Myocyte (in vitro differentiated cells): ENCODE data around the gene NOTCH3. TPM values are rescaled to one million over a fixed set of nuclear protein-coding genes. Genes with fewer than 3 reads are reported as not detected.
A peak's percentile ranks its signal among the peaks of the same experiment; 100 is the strongest.

ENCODE experiments used
- DNase-seq: peaks from one replicate; pipeline ENCODE4 v3.0.0-alpha.2; 2012; ENCODE audit warnings: low read depth
- polyA plus RNA-seq: library from polyadenylated mRNA; unstranded; fragments of >200 nt; gene quantifications from one replicate; pipeline ENCODE4 v1.2.1, GENCODE V29; 2012; ENCODE audit warnings: missing spikeins
- total RNA-seq: library from RNA; depleted of rRNA; stranded (reverse); fragments of >200 nt; gene quantifications from 2 replicates; pipeline ENCODE4 v1.2.3, GENCODE V29; 2014

Gene NOTCH3
- 76.1 and 159 TPM in 2 replicates for total RNA-seq
- 29.4 TPM for polyA plus RNA-seq

DNA sequence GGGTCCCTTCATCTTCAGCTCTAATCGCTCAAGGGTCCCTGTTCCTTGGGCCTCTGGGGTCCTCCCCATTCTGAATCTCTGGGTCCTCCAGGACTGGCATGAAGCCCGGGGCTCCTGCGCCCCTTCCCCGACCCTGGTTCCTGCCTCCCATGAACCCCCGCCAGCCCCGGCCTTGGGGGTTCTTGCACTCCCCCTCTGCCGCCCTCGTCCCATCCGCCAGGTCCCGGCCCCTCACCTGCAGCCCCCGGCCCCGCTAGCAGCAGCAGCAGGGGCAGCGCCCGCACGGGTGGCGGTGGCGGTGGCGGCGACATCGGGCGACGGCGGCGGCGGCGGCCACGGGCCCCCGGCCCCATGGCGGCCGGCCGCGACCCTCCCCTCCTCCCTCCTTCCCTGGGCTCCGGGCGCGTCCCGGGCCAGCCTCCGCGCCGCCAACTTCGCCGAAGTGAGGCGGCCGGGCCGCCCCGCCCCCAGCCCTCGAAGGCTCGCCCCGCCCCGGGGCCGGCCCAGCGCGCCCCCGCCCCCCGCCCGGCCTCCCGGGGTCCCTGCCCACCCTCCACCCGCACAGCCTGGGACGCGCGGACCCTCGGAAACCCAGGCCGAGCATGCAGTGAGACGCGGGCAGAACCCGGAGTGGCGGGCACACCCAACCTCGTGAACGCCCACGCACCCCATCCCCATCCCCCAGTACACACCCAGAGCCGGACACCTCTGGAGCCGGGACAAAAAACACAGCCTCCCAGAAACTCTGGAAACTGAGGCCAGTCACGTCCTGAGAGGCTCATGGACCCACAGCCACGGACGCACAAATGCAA lies at the start of gene NOTCH3:
NOTCH3 (minus strand) TSS at position 443 of the 812 bp plus-strand sequence; CDS start at position 353, 90 bp downstream.
- DNase-seq = peak; percentile 25

DNA sequence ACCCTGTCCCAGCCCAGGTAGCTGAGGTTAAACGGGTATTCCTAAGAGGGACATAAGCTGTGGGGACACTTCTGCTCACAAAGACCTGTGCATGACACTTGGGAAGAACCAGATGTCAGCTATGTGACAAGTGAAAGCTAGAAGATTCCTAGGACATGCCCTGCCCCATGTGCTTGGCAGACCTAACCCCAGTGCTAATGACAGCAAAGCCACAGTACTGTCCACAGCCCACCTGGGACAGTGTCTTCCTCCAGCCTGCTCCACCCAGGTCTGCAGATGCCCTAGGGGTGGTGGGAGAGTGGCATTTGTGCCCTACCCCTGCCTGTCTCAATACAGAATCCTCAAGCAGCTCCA lies 49.8 kb upstream of the NOTCH3 start:
- peak; percentile 54 for DNase-seq

DNA sequence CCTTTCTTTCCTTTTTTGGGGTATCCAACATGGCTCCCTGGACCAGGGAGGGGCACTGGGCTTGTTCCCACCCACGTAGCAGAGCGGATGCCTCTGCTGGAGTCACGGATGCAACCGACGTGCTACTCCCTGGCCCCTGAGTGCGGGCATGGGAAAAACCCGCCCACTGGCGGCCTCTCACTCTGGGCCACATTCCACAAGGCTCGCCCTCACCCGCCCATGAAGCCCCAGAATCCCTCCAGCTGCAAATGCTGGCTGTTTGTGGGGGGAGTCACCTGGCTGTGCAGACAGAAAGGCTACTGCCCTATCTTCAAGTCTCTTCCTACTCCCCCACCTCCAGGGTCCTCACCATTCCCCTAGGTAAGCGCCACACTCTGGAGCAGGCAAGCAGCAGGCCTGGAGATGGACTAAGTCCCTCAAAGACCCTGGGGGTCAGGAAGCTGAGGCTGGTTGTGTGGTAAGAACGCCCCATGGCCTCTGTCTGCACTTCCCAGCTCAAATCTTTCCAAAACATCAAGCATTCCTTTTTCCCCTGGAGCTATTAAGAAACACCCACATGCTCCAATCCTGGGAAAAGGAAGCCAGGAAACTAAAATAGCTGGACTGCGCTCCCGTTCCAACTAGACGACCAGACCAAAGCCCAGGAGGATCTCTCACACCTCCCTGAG lies 49.3 kb upstream of the NOTCH3 start:
- peak; percentile 92 for DNase-seq

DNA sequence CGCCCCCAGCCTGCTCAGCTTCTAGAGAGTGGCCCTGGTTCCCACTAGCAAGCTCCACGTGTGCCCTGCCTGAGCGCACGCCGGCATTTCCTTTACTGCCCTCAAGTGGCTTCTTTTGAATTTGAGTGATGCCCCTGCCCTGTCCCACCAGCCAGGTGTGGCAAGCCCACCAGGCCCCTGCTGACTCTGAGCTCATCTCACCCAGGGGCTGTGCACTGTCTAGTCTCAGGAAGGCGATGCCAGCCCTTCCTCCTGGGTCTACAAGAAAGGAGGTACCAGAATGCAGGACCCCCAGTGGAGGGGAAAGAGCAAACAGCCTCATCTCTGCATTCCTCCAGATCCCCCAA lies 48.7 kb upstream of the NOTCH3 start:
- DNase-seq = no peak

DNA sequence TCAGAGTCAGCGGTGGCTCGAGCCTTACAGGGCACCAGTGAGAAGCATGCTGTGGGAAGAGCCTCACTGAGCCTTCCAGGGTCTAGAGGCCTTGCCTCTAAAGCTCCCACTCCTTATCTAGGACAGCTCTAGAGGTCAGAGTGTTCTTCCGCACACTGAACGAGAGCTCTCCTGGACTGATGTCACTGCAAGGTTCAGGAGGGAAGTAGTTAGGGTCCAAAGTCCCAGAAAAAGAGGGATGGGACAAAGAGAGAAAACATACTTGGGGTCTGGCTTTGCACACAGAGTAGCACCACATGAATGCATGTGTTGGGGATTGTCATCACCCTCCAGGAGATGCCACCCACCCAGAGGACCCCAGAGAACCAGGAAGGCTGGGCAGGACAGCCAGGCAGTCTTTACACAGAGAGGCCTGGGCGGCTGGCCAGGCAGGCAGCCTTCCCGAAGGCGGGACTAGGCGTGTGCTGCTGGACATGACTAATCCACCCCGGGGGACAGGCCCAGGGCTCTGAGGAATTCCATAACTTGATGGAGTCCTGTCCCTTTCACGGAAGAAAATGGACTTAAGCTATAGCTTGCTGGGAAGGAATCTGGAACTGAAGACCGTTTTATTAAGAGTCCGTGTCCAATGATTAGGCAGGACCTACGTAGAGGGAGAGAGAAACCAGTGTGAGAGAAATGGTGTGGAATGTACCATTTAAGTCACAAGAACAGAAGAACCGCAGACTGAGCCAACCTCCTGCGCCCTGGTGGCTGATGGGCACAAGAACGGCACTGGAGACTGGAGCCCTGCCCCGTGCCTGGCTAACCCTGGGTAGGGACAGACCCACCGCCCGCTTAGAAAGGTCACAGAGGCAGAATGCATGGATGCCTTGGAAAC lies 48.1 kb upstream of the NOTCH3 start:
- peak; percentile 88 for DNase-seq

DNA sequence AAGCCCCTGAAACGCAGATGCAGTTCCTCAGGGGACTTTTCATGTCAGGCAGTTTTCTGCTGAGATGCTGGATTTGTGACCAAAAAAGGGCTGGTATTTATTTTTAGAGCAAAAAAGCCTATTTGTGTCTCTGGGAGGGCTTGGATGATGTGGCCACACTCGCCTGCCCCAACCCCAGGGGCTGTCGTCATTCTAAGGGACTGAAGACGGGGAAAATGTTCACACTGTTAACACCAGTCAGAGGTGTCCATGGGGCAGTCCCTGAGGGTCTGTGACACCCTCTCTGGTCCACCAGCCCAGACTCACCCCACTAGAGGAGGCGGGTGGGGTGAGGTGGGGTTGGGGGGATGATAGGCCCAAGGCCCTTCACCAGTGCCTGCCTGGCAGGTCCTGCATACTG lies 47.3 kb upstream of the NOTCH3 start:
- DNase-seq = no peak

DNA sequence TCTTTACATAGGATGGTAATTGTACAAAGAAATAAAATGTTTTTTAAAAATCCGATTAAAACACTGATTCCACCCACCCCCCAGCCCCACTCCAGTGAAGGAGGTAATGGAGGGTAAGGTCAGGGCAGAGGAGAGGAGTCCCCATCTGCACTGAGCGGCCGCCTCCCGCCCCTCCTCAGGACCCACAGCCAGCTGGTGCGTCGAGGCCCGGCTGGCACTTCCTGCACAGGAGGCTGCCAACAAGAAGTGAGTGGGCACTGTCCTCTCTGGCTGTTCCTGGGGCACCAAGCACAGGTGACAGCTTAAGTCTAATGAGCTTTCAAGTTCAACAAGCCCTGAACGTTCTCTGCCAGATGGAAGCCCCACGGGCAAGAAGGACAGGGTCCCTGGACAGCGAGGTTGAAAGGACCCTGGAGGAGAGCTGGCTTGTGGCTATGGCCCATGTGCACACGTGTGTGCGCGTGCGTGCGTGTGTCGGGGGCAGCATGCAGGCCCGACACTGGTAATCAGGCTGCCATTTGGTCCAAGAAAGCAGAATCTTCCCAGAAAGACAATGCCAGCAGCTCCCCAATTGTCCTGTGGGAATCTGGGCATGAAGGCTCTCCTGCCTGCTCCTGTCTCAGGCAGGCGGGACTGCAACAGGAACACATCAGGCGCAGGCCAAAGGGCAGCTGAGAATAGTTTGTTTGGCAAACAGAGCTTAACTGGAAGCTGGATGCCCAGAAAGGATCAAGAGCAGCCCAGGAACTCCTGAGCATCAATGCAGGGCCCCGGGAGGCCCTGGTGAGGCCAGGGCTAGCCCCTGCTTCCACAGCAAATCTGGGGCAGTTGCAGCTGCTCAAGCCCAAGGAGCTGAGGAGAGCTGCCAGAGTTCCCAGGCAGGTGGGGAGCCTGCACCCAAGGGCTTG lies 46.6 kb upstream of the NOTCH3 start:
- peak; percentile 49 for DNase-seq

DNA sequence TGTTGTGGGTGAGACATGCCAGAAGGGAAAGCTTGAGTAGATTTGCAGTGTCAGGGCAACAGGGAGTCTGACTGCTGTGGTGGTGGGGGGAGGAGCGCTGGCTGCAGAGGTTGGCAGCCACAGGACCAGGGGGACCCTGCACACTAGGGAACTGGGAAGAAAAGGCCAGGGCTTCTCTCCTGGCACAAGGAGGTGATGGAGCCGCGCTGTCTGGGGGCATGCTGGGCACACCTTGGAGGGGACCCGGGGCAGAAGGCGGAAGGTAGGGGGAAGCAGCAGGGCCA lies 45.3 kb upstream of the NOTCH3 start:
- DNase-seq = no peak

DNA sequence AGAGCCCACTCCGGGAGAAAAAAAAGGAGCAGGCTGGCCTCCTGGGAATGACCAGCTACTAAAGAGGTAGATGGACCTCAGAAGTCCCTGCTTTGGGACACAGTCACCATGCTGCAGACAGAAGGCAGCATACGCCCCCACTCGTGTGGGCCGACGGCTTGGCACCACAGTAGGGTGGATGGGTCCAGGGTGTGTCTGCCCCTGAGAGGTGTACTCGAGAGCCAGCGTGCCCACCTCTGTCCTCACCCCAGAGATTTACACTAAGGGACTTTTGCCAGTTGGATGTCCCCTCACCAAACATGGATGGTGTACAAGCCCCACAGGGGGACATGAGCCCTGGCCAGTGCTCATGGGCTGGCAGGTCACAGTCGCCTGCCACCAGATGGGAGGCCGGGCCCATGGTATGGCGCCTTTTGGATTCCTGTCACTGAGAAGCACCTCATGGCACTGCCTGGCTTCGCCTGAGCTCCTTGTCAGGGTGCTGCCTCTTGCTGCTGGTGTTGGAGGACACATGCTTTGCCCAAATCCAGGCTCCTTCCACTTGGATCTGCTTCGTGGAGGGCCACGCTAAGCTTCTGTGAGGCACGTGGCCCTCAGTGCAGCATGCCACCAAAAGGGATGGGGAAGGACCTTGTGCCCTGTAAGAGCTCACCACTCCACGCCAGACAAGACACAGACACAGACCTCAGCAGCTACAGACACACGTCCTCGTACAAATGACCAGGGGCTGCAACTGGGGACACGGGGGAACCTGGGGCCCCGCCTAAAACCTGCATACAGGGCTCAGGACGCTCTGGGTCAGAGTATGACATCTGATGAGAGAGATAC lies 44.8 kb upstream of the NOTCH3 start:
- no peak for DNase-seq

DNA sequence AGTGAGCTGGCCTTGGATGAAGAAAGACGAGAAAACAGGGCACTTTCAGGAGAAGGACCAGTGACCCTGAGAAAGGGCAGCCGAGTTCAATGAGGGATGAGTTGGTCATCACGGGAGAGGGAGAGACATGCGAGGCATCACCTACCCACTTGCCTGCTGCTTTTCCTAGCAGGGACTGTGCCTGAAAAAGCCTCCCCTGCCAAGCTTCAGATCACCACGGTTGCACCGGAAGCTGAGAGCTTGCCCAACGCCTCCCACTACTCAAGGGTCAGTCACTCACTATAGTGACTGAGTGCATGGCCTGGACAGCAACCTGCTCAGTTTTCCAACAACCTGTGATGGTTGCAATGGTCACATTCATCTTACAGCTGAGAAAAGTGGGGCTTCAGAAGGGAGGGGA lies 44.0 kb upstream of the NOTCH3 start:
- DNase-seq = no peak

DNA sequence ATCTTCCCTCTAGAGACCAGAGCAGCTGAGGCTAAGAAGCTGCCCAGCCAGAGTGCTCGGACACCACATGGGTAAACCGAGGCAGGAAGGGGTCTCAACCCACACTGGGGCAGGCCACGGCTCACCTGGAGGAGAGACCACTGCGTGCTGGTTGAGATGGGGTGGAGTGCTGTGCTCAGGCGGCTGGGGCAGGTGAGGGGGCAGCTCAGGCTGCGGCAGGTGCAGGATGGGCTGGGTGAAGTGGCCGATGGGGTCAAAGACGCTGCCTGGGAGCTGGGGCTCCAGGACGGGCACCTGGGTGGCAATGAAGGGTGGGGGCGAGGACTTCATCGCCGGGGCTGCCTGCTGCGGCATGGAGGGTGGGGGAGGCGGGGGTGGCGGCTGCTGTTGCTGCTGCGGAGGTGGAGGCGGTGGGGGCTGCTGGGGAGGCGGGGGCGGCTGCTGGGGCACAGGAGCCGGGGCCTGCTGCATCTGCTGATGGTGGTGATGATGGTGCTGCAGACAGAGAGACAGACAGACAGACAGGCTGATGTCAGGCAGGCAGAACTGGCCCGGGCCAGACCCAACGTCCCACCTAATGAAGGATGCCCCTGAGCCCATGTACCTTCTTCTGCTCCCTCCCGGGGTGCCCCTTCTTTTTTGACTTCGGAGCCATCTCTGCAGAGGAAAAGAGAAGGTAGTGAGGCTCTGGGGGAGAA lies 43.5 kb upstream of the NOTCH3 start:
- no peak for DNase-seq

DNA sequence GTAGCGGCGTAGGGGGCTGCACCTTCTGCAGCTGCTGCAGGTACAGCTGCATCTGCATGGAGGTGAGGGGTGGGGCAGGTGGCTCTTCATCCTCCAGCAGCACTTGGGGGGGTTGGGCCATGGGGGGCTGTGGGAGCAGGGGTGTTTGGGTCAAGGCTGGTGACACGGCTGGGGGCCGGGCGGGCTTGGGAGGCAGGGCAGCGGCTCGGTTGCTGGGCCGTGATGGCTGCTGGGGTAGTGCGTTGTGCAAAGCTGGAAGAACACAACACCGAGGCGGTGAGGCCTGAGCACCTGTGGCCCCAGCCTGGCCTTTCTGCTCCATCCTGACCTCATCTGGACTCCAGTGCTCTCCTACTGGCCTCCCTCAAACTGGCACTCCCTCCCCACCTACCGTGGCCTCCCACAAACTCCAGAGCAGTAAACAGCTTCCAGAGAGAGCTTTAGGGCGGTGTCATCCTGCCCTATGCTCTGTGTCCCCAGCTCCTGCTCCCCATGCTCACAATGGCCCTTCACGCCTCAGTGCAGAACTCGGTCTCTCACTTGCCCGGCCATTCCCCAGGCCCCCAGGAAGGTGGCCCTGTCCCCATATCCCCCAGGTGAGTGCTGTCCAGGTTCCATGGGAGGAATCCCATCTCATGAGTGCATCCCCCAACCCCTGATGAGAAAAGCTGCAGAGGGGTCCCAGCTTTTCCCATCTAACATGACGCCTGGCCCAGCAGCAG lies 42.6 kb upstream of the NOTCH3 start:
- DNase-seq = no peak

DNA sequence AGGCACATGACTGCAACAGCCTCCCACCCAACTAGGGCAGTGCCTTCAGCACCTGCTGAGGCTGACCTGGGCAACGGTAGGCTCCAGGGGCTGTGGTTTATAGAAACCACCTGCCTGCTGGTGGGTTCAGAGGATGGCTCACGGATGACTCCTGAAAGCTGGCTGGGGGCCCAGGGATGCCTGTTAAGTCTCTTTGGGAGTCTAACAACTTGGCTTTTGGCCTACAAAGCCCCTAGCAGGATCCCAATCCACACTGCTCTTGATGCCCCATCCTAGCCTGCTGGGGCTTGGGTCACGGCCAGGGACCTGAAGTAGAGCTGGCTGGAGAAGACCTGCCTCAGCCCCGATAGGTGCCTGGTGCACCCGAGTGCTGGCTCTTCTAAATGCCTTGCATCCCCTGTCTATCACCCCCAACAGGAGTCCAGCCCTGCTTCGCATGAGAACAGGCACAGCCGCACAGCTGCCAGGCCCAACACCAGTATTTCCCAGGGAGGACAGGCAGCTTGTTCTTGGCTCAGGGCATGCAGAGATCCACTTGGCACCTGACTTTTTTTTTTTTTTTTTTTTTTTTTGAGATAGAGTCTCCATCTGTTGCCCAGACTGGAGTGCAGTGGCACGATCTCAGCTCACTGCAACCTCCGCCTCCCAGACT lies 40.6 kb upstream of the NOTCH3 start:
- DNase-seq = peak; percentile 54

DNA sequence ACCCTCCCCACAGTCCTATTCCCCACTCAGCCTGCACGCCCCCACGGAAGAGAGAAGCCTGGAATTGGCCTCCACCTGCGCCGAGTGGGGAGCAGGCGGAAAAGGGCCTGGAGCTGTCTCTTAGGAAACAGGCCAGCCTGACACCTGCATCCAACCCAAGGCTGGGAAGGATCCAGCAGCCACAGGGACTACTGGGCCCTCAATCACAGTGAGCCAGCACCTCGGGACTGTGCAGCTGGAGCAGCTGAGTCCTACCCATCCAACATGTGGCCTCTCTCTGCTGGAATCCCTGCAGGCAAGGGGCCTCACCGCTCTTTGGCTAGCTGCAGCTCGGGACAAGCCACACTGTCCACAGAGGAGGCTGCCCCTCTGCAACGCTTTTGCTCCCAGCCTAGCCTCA lies 39.7 kb upstream of the NOTCH3 start:
- DNase-seq = no peak

DNA sequence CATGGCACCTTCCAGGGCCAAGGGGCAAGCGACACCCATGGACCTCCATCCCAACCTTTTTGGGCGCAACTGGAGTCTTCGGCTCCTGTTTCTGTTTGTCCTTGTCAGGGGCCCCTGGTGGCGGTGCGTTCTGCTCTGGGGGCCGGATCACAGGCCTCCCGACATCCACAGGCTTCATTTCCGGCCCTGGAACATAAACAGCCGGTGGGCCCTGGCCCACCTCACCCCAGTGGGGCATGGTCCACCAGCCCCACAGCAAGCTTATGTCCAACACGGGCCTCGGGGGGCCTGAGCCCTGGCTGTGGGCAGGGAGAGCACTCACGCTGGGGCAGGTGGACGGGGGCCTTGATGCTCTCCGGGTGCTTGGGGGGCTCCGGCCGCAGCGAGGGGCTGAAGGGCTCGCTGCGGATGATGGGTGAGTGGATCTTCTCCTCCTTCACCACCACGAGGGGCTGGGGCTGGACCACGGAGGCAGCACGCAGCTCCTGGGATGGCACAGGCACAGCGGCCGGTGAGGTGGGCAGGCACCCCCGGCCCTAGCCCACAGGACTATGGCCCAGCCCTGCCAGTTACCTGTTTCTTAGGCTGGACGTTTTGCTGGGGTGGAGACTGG lies 38.6 kb upstream of the NOTCH3 start:
- no peak for DNase-seq

DNA sequence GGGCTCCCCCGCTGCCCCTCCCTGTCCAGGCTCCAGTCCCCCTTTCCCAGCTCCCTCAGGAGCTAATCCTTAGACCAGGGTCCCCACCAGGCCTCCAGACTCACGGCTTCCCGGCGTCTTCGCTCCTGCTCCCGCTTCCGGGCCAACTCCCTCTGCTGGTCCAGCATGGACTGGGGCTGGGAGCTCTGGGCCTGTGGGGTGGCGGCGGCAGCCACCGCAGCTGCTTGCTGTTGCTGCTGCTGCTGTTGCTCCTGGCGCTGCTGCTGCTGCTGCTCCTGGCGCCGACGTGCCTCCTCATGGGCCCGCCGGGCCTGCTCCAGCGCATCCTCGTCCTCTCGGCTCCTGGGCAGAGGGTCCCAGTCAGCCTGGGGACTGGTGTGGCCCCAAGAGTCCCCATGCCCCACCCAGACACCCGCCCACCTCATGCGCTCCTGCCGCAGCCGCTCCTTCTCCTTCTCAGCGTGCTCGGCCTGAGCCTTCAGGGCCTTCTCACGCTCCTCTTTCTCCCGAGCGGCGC lies 37.9 kb upstream of the NOTCH3 start:
- DNase-seq = no peak

DNA sequence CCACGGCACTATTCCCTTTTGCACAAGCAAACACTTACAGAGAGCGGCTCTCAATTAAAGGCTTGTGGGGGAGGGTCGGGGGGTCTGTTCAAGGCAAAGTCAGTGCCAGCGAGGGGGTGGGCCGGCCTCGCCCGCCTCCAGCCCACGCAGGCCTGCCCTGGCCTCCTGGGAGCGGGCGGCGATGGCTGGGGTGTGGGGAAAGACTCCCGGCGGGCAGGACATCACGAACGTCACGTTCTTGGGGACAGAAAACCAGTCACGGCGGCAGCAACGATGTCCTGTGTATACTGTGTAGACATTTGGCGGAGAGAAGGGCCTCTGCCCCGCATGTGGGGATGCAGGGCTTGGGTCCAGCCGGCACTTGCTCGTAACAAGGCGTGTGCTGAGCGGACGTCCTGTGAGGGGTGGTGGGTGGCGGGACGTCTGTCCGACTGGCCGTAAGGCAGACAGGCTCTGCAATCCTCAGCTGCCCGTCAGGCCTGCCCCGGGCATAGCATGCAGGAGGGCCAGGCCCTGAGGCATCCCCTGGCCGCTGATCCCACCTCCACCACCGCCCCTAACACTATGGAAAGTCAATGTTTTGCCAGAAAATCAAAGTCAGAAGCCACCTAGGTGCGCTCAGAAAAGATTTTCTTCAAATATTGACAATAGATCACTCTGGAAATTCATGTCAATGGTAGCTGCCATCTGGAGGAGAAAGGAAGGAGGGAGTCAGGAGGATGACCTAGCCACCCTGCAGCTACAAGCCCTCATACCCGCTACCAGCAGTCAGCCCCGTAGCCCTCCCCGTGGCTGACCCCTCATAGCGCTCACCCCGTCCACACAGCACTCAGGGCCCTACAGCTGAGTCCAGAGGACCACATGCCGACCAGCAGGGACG lies 37.2 kb upstream of the NOTCH3 start:
- DNase-seq = no peak
